IMR-90 (cell line): ENCODE measurements around the gene ZNF700.

Source experiments
- CTCF ChIP-seq: conservative IDR thresholded peaks from 2 replicates; pipeline ENCODE4 v1.5.1; 2012; ENCODE audit warnings: mild to moderate bottlenecking, low read depth, low read length, improper control_type of control experiment
- FOS ChIP-seq: fragments of 150-350 bp; IDR thresholded peaks from 2 replicates; pipeline ENCODE4 v1.6.1; 2016; ENCODE audit warnings: low read depth, low read length
- MXI1 ChIP-seq: IDR thresholded peaks from 2 replicates; pipeline ENCODE4 v1.6.1; 2012; ENCODE audit warnings: low read depth, mild to moderate bottlenecking, low read length, moderate library complexity, borderline replicate concordance
- POLR2A ChIP-seq: IDR thresholded peaks from 2 replicates; pipeline ENCODE4 v1.6.1; 2012; ENCODE audit warnings: mild to moderate bottlenecking, low read depth, low read length

DNA sequence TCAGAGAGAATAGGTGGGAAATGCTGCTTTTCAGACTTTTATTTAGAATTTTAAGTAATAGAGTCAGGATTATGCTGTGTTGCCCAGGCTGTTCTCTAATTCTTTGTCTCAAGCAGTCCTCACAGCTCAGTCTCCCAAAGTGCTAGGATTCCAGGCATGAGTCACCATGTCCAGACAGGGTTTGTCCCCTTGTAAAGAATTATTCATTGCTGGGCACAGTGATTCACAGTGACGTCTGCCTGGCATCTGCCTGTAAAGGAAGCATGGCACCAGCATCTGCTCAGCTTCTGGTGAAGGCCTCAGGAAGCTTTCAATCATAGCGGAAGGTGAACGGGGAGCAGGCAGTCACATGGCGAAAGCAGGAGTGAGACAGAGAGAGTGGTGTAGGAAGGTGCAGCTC, 57.6 kb downstream of the ZNF700 start:
- TF ChIP-seq CTCF = no peak
- TF ChIP-seq FOS = no peak
- TF ChIP-seq MXI1 = no peak
- no peak for TF ChIP-seq POLR2A
